ENCODE data around the gene OPHN1.

DNA sequence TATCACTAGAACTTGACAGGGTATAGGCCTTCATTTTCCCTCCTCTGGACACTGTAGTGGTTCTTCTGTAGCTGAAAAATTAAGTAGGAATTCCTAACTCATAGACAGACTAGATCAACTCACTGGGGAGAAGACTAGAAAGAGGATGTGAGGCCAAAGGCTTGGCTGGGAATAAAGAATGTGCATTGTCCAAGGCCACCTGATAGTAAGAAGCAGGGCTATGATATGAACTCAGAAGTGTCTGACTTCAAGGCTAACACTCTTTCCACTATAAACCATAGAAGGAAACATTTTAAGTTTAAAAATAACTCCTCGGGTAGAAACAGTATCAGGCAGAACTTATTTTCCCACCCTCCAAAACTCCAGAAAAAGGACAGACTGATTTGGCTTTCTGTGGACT is 346.6 kb downstream of the OPHN1 start:
- TF ChIP-seq, protein P1, sequence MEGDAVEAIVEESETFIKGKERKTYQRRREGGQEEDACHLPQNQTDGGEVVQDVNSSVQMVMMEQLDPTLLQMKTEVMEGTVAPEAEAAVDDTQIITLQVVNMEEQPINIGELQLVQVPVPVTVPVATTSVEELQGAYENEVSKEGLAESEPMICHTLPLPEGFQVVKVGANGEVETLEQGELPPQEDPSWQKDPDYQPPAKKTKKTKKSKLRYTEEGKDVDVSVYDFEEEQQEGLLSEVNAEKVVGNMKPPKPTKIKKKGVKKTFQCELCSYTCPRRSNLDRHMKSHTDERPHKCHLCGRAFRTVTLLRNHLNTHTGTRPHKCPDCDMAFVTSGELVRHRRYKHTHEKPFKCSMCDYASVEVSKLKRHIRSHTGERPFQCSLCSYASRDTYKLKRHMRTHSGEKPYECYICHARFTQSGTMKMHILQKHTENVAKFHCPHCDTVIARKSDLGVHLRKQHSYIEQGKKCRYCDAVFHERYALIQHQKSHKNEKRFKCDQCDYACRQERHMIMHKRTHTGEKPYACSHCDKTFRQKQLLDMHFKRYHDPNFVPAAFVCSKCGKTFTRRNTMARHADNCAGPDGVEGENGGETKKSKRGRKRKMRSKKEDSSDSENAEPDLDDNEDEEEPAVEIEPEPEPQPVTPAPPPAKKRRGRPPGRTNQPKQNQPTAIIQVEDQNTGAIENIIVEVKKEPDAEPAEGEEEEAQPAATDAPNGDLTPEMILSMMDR (IDR thresholded peaks at IDR 0.05) = no peak
- TF ChIP-seq POLR2A (IDR thresholded peaks at IDR 0.05) = no peak
